OCI-LY7 (cell line): ENCODE results near the gene TEX13A. TPM values are rescaled to one million over a fixed set of nuclear protein-coding genes. Genes with fewer than 3 reads are reported as not detected.

Experiments
- BruUV-seq: library from RNA; stranded (reverse); fragments of 400-500 nt; replicated peaks from 2 replicates; lab custom pipeline; 2021; lab: Mats Ljungman, UMichigan
- CTCF ChIA-PET: fragments of 300-600 bp; sonication (Branson Sonifier 250); formaldehyde crosslinking; loops from one replicate; lab custom pipeline; 2022; ENCODE audit warnings: antibody characterized with exemption; ENCODE audit not compliant: unreplicated experiment; lab: Charles Lee
- POLR2A ChIA-PET: fragments of 300-600 bp; sonication (Branson Sonifier 250); formaldehyde crosslinking; loops from one replicate; lab custom pipeline; 2022; ENCODE audit warnings: antibody characterized with exemption; lab: Charles Lee
- DNase-seq: peaks from one replicate; pipeline ENCODE4 v3.0.0-alpha.2; 2015; ENCODE audit warnings: low spot score
- H2AFZ ChIP-seq: fragments of 200-600 bp; sonication (generic), shearing (Covaris generic); 2 replicates; pipeline ENCODE4 v1.6.1; 2014; ENCODE audit warnings: mild to moderate bottlenecking, antibody characterized with exemption, low read length, moderate library complexity
- H3K27ac ChIP-seq: fragments of 200-600 bp; sonication (generic); 2 replicates; pipeline ENCODE4 v1.5.1; 2014; ENCODE audit warnings: mixed run types, low read depth, mild to moderate bottlenecking, moderate library complexity, low read length, inconsistent platforms; ENCODE audit not compliant: poor library complexity, severe bottlenecking
- H3K36me3 ChIP-seq: fragments of 200-600 bp; sonication (generic); 2 replicates; pipeline ENCODE4 v1.6.1; 2014; ENCODE audit warnings: mild to moderate bottlenecking, antibody characterized with exemption, low read length, moderate library complexity, mixed read lengths; ENCODE audit not compliant: insufficient read depth
- H3K4me1 ChIP-seq: fragments of 200-600 bp; sonication (generic); 2 replicates; pipeline ENCODE4 v1.5.1; 2014; ENCODE audit warnings: mild to moderate bottlenecking, low read length; ENCODE audit not compliant: insufficient read depth, poor library complexity, severe bottlenecking
- H3K4me2 ChIP-seq: fragments of 200-600 bp; sonication (generic); 2 replicates; pipeline ENCODE4 v1.6.1; 2014; ENCODE audit warnings: mild to moderate bottlenecking, low read length
- H3K4me3 ChIP-seq: fragments of 200-600 bp; sonication (generic); 2 replicates; pipeline ENCODE4 v1.5.1; 2014; ENCODE audit warnings: mild to moderate bottlenecking, low read depth, low read length; ENCODE audit not compliant: poor library complexity, severe bottlenecking
- H3K79me2 ChIP-seq: fragments of 200-600 bp; sonication (generic); 2 replicates; pipeline ENCODE4 v1.6.1; 2016; ENCODE audit warnings: low read depth, mild to moderate bottlenecking, low read length, moderate library complexity, mixed read lengths; ENCODE audit not compliant: insufficient read depth
- H3K9me2 ChIP-seq: fragments of 200-600 bp; sonication (generic); 2 replicates; pipeline ENCODE4 v1.6.1; 2016; ENCODE audit warnings: mild to moderate bottlenecking, low read length, mixed read lengths; ENCODE audit not compliant: insufficient read depth
- H3K9me3 ChIP-seq: fragments of 200-600 bp; sonication (generic); 2 replicates; pipeline ENCODE4 v1.6.1; 2014; ENCODE audit warnings: mild to moderate bottlenecking, mixed run types, low read length, mixed read lengths
- H4K20me1 ChIP-seq: fragments of 200-600 bp; sonication (generic); 2 replicates; pipeline ENCODE4 v1.6.1; 2014; ENCODE audit warnings: mild to moderate bottlenecking, antibody characterized with exemption, low read length, moderate library complexity, mixed read lengths; ENCODE audit not compliant: insufficient read depth
- CTCF ChIP-seq: fragments of 200-600 bp; sonication (generic); conservative IDR thresholded peaks from 2 replicates; pipeline ENCODE4 v1.5.1; 2014; ENCODE audit warnings: mild to moderate bottlenecking, antibody characterized with exemption, low read length, moderate library complexity, mixed read lengths
- EZH2phosphoT487 ChIP-seq: fragments of 200-600 bp; sonication (generic); IDR thresholded peaks from 2 replicates; pipeline ENCODE4 v1.6.1; 2018; ENCODE audit warnings: low read depth, borderline replicate concordance, mild to moderate bottlenecking, mixed run types, antibody characterized with exemption, low read length, moderate library complexity, mixed read lengths
- intact Hi-C: fragments of 100-400 bp; cut with micrococcal nuclease; formaldehyde crosslinking; loops from one replicate; pipeline ENCODE4 v1.10.0; 2022; ENCODE audit not compliant: unreplicated experiment
- total RNA-seq, 2 experiments: library from RNA; depleted of rRNA in 1 of 2; stranded (reverse); fragments of >200 nt in 1 of 2; shearing (Covaris generic) in 1 of 2; gene quantifications; 2 replicates each; pipeline ENCODE4 v1.2.3, GENCODE V29; 2014 to 2022

Gene TEX13A
- total RNA-seq, 2 experiments from 2014 or later, result not detected

GRCh38 chrX:105263801-105264200 is 43.3 kb upstream of the TEX13A start:
- H3K4me1 ChIP-seq, result no peaks in the 10 kb centered on the region
- no peak overlapping the region for H3K27ac ChIP-seq
- intact Hi-C loops, result no loop called here
- no peaks in the 10 kb centered on the region for H3K9me3 ChIP-seq
- H3K36me3 ChIP-seq, result no peaks in the 10 kb centered on the region
- no peaks in the 10 kb centered on the region for H3K79me2 ChIP-seq
- BruUV-seq, result no TSS peak
- H3K4me3 ChIP-seq, result no peak overlapping the region
- no peak overlapping the region for H3K4me2 ChIP-seq
- TF ChIP-seq EZH2phosphoT487 (no peak), CTCF (no peak)
- POLR2A ChIA-PET, result no interaction called here
- no peak for DNase-seq
- H3K9me2 ChIP-seq, result no peaks in the 10 kb centered on the region
- no peaks in the 10 kb centered on the region for H4K20me1 ChIP-seq
- CTCF ChIA-PET, result no interaction called here
- H2AFZ ChIP-seq, result no peak overlapping the region

DNA sequence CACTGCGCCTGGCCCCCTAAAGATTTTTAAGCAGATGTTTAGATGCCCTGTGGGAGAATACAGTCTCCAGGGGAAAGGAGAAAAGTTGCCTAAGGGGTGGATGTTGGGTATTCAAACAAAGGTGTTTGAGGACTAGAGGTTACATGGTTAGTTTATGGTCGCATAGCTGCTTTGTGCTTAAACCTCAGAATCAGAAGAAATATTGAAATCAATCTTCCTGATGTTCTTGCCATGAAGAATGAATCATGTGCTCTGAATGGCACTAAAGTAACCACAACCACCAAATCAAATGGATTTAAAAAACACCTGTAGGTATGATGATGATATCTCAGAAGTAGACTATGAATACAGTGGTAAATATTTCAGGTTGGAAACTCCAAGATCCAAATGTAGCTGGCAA is 42.7 kb upstream of the TEX13A start:
- Histone ChIP-seq H4K20me1 (no peaks in the 10 kb centered on the region), H3K79me2 (no peaks in the 10 kb centered on the region), H3K4me2 (no peak overlapping the region), H3K27ac (no peak overlapping the region), H3K9me3 (no peaks in the 10 kb centered on the region), H3K9me2 (no peaks in the 10 kb centered on the region), H3K36me3 (no peaks in the 10 kb centered on the region), H2AFZ (no peak overlapping the region), H3K4me1 (no peaks in the 10 kb centered on the region), H3K4me3 (no peak overlapping the region)
- no TSS peak for BruUV-seq
- DNase-seq, result no peak
- intact Hi-C loops, result no loop called here
- POLR2A ChIA-PET, result no interaction called here
- CTCF ChIA-PET, result no interaction called here
- TF ChIP-seq EZH2phosphoT487 (no peak), CTCF (no peak)

DNA sequence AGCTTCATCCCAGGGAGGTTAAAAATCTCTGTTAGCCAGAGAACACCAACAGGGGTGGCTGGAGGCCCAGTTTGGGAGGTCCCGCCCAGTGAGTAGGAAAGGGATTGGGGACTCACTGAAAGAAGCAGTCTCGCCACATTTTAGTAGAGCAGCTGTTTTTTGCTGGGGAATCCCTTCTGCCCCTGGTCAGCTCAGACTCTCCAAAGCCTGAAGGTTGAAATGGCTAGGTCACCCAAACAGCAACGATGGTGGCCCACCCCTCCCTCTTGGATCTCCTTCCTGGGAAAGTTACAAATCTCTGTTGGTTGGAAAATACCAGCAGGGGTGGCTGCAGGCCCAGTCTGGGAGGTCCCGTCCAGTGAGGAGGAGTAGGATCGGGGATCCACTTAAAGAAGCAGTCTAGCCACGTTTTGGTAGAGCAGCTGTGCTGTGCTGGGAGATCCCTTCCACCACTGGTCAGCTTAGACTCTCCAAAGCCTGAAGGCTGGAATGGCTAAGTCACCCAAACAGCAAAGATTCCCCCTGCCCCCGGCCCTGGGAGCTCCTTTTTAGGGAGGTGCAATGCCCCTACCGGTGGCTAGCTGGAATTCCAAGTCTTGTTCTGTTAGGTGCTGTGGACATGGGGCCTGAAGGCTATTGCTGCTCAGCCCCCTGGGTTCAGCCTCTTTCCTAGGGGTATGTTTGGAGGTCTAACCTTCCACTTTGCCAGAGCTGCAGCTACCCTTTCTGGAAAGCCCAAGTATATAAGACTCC is 40.0 kb upstream of the TEX13A start:
- no TSS peak for BruUV-seq
- intact Hi-C loops, result no loop called here
- no peaks in the 10 kb centered on the region for H3K4me1 ChIP-seq
- H3K4me2 ChIP-seq, result no peak overlapping the region
- DNase-seq, result no peak
- TF ChIP-seq CTCF (no peak), EZH2phosphoT487 (no peak)
- ChIA-PET CTCF (no interaction called here), POLR2A (no interaction called here)
- H3K36me3 ChIP-seq, result no peaks in the 10 kb centered on the region
- H2AFZ ChIP-seq, result no peak overlapping the region
- H3K9me2 ChIP-seq, result no peaks in the 10 kb centered on the region
- no peaks in the 10 kb centered on the region for H3K9me3 ChIP-seq
- no peak overlapping the region for H3K4me3 ChIP-seq
- no peaks in the 10 kb centered on the region for H4K20me1 ChIP-seq
- H3K79me2 ChIP-seq, result no peaks in the 10 kb centered on the region
- H3K27ac ChIP-seq, result no peak overlapping the region
